Endothelial cell of hepatic sinusoid (primary cell): Measurements from ENCODE around the gene FOXF2.

ENCODE experiments used
- in situ Hi-C: cut with HindIII; loops from 2 replicates; pipeline ENCODE4 v1.10.0; 2017; ENCODE audit warnings: low sequenced_read_pairs

The FOXF2 gene

DNA sequence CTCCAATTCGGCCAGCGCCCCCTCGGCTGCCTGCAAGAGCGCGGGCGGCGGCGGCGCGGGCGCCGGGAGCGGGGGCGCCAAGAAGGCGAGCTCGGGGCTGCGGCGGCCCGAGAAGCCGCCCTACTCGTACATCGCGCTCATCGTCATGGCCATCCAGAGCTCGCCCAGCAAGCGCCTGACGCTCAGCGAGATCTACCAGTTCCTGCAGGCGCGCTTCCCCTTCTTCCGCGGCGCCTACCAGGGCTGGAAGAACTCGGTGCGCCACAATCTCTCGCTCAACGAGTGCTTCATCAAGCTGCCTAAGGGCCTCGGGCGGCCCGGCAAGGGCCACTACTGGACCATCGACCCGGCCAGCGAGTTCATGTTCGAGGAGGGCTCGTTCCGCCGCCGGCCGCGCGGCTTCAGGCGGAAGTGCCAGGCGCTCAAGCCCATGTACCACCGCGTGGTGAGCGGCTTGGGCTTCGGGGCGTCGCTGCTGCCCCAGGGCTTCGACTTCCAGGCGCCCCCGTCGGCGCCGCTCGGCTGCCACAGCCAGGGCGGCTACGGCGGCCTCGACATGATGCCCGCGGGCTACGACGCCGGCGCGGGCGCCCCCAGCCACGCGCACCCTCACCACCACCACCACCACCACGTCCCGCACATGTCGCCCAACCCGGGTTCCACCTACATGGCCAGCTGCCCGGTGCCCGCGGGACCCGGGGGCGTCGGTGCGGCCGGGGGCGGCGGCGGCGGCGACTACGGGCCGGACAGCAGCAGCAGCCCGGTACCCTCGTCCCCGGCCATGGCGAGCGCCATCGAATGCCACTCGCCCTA is 963 bp downstream of the FOXF2 start:
- in situ Hi-C loops, result no loop called here

- in situ Hi-C loops, result no loop called here
These were observed 1.8 kb downstream of the FOXF2 start for GRCh38 chr6:1390946-1391799.

DNA sequence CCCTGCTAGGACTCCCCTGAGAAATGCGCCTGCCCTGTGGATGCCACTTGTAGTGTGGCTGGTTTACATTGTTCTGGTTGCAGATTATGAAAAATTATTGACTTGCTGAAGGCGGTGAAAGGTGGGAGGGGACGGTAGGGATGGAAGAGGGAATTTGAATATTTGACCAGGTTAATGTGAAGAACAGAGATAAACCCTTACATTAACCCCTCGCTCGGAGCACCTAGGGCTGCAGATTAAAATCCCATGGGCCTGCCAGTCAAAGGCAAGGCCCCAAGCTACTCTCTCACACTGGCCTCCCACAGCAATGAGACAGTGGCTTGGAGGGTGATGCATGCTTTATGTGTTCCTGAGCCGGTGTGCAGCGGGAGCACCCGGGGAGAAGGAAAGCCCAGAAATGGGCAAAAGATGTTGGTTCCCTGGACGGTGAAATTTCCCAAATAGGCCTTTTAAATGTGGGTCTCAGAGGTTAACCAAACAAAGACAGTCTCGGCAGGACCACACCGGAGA is 2.5 kb downstream of the FOXF2 start:
- in situ Hi-C loops, result no loop called here

DNA sequence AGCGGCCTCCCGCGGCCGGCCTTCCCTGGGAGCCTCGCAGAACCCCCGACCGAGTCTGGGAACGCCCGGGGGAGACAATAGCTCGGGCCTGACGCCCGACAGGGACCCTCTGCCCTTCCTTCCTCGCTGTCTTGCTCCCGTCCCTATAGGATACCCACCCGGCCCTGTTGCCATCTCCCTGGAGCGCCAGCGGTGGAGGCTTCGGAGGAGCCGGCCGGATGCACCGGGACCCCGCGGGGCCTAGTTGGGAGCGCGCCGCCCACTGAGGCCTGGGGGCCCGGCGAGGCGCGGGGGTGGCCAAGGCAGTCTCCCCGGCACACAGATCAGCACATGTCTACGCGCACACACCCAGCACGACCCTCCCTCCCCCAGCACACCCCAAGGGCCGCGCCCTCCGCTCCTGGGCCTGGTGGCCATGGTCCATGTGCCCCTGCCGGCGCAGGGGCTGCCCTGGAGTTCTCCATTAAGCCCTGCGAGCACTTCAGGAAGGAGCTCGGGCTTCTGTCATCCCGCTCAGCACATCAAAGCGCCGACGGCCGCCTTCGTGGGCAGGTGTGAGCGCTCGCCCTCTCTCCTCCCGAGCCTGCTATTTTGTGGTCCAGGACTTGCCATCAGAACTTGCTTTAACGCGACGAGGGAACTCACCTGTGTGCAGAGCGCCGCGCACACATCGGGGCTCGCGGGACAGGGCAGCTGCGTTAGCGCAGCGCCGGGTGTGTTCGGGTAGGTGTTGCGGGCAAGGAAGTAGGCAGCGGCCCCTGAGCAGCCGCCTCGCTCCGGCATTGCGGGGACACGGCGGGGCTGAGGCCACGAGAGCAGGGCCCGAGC is 3.7 kb downstream of the FOXF2 start:
- in situ Hi-C loops, result no loop called here

DNA sequence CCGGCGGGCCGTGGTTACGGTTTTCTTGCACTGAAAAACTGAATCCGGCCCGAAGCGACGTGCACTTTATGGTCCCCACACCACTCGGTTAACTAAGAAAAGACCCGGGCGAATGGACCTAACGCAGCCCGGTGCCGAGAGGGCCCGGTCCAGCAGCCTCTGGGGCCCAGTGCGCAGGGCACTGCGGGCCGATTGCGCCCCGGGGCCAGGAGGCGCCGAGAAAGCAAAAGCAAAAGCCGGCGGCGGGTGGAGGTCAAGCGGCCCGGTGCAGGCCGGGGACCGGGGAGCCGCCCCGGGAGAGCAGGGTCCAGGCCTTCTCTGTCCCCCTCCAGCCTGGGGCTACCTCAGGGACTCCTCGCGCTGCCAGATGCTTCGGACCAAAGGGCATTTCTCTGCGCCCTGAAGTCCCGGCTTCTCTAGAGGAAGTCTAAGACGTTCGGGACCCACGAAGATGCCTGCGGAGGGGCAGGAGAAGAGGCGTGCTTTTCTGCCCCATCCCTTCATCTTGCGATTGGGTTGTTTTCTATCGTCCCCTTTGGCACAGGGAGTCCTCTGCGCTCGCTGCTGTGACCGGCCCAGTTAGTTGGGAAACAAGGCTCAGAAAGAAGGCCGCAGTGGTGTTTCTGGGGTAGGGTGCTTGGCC is 4.4 kb downstream of the FOXF2 start:
- in situ Hi-C loops, result no loop called here

DNA sequence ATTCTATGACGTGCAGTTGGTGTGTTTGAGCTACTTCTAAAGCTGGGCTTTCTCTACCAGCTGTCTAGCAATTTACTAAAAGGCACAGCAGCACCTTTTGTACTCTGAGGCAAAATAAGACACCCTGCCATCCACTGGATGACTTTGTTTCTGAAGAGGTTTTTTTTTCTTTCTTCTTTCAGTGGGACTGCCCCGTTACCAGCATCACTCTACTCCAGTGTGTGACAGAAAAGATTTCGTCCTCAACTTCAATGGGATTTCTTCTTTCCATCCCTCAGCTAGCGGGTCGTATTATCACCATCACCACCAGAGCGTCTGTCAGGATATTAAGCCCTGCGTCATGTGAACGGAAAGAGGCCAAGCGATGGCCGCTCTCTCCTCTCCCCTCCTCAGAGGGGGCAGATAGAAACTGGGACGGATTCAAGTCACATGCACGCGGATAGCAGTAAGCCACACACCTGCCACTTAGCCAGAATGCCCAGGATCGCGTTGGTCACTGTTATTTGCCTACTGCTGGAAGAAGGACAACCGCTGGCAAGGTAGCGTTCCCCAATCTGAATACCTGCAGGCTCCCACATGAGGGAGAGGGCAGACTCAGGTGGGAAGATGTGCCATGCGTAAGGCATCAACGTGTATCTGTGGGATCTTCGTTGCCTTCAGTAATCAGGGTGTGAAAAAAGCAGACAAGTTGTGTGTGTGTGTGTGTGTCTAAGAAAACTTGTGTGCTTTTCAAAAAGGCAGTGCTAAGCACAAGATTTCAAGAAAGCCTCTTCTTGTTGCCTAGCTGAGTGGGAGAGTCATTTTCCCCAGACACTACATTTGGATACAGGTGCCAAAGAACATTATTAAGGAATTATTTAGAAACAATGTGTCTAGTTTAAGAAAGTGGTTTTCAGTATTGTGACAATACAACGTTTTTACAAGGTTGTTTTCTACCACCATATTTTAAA is 5.4 kb downstream of the FOXF2 start:
- in situ Hi-C loops, result no loop called here

DNA sequence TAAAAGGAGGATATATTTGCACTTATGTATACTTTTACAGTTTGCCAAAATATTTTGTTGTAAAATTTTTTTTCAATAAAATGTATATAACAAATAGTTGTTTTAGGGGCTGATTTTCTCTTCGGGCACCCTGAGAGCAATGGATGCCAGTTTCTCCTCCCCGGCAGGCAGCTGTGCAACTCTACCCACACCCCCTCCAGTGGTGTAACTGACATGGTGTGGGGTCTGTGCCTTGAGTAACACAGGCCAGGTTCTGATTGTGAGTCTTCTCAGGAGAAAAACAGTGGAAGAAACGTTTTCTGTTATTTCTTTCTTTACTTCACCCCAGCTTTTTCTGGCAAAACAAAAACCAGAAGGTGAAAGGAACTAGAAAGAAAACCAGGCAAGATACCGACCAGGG is 6.1 kb downstream of the FOXF2 start:
- in situ Hi-C loops, result no loop called here

DNA sequence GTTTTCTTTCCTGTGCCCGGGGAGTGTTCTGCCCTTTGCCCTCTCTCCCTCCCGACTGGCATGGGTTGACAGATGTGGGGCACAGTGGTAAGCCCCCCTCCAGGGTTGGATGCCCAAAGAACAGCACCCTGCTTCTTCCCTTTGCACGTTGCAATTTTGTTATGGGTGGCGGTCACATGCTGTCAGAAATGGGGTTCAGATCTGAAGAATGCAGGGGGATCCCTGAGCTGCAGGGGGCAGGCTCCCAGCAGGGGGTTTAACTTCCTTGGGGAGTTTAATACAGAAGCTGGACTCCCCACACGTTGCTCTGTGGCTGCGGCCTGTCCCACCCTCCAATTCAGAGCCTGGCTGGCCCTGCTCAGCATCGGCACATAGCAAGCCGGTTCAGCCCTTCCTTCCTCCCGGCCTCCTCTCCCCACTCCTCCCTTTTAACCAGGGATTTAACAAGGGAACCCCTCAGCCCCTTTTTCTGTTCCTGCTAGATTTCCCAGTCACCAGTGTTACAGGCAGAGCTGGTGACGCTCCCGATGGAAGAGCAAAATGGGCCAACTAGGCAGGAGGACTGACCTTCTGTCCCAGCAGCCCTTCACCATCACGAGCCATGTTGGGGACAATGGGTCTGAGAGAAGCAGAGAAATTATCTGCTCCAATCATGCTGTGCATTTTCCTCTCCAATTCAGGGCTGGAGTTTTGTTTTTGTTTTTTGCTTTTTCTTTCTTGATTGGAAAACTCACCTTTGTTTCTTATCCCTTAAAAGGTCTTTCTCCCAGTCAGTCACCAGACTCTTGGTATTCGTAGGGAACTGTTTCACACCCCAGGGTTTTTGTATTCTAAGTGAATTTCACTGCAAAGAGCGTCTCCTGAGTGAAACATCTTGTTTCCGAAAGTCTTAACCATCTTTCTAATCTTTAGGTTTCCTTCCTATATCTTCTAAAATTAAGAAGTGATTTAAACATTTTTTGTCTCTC is 6.8 kb downstream of the FOXF2 start:
- in situ Hi-C loops, result no loop called here

DNA sequence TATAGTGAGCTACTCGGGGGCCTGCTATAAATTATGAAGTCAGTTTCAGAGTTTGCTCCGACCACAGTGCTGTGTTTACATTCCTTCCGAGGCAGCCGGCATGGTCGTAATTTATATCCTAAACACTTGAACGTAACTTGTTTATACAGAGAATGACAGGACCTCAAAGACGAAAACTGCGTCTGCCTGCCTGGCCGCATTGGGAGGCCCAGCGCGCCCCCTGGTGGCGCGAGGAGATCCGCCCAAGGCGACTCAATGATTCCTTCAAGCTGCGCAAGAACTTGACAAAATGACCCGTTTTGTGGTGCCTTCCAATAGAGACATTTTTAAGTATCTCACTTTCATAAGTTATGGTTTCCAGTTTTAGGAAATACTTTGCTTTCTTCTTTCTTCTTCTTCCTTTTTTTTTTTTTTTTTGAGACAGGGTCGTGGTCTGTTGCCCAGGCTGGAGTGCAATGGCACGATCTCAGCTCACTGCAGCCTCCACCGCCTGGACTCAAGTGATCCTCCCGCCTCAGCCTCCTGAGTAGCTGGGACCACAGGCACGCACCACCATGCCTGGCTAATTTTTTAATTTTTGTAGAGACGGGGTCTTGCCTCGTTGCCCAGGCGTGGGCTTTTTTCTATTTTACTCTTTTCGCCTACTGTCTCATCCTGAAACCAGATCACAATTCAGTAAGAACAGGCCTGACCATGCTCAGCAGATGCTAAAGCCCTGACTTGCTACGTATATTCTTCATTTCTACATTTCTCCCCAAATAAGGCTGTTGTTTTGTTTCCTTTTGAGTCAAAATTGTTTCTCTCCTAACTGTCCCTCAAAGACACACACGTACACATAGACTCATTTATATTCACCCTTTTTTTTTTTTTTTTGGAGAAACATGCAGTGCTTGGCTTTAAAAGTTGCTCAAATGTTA is 7.8 kb downstream of the FOXF2 start:
- in situ Hi-C loops, result no loop called here

DNA sequence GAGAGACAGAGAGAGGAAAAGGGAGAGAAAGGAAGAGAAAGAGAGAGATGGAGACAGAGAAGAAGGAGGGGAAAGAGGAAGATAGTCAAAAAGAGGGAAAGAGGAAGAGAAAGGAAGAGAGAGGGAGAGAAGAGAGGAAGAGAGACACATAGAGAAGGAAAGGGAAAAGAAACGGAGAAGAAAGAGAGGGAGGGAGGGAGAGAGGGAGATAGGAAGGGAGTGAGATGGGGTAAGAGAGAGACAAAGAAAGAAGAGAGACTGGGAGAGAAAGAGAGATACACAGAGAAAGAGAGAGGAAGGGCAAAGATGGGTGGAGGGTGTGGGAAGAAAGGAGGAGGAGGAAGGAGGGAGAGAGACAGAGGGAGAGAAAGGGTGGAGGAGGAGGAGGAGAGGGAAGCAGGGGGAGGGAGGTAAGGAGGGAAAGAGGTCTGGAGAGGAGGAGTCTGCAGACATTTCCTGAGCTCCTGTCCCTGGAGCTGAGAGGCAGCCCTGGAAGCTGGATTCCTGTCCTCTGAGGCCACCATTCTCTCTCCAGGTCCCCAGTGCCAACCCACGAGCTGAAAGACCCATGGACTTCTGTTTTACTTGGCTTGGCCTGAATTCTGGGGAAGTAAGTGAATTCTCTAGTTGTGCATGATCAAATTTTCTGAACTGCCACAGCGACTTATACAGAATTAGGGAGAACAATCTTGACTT is 9.9 kb downstream of the FOXF2 start:
- in situ Hi-C loops, result no loop called here

DNA sequence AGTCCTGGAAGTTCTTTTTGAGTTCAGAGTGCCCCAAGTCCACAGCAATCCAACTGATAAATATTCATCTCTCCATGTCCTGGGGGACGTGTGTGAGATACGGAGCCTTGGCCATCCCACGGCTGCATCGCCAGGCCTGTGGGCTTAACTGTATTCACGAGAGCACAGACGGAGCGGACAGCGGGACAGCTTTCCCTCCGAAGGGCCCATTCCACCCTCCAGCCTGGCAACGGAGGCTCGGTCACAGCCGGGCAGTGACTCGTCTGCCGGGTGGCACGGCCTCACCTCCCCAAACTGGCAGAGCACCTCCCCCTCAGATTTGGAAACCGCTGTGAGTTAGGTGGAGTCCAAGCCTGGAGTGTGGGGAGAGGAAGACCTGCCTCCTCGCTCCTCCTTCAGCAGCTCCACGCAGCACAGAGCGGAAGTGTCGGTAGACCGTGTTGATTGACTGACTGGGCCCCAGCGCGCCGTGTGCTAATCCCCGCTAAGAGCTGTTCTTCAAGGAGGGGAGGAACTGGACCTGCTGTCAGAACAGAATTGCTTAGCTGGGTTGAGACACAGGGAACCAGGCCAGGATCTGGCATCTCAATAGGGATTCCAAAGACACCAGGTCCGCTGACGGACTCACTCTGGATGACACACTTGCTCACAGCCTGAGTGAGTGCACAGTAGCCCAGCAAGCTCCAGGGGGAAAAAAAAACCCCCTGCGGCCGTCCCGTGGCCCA is 10.9 kb downstream of the FOXF2 start:
- in situ Hi-C loops, result no loop called here

DNA sequence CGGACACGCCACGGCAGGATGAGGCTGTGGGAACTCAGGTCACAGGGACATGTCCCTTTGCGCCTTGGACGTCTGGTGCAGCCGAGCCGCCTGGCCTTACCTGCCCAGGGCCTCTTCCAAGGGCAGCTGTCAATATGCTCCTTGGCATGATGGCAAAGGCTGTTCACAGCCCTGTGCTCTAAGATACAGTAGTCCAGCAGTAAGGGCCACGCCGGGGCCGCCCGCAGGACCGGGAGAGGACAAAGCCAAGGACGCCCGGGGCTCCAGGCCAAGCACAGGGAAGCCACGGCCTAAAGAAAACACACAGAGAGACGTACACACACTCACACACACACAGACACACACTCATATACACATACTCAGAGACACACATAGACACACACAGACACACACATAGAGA is 13.0 kb downstream of the FOXF2 start:
- in situ Hi-C loops, result no loop called here

GRCh38 chr6:1402868-1403267 is 13.5 kb downstream of the FOXF2 start:
- in situ Hi-C loops, result no loop called here

DNA sequence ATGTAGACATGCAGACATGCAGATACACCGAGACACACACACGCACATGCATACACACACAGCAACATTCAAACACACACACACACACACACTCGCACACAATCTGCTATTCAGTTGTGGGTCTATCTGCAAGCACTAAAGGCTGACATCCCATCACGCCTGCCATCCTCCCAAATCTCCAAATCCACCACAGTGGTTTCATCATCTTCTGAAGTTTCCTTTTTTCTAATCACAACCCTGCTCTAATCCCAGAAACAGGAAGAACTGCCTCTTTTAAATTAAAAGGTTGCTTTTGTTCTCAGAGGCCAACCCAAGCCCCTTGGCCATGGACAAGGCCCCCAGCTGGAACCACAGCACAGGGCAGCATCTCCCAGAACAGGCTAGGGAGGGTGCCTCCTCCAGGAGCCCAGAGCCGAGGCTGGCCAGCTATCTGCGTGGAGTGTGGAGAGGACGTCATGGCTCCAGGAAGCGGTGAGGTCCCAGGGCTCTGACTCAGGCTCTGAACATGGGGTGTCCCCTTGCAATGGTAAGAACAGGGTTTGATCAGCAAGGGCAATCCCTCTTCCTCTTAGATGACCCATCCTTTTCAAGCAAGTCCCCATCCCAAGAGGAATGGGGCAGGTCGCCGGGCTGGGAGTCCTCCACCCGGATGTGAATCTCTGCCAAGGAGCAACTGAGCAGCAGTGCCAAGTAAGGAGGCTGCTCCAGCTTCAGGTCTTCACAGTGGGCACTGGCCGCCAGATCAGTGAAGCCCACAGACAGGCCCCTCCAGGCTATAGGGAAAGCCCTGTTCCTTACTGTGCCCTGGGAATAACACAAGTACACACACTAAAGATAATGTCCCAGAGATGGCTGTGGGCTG is 14.7 kb downstream of the FOXF2 start:
- in situ Hi-C loops, result no loop called here

DNA sequence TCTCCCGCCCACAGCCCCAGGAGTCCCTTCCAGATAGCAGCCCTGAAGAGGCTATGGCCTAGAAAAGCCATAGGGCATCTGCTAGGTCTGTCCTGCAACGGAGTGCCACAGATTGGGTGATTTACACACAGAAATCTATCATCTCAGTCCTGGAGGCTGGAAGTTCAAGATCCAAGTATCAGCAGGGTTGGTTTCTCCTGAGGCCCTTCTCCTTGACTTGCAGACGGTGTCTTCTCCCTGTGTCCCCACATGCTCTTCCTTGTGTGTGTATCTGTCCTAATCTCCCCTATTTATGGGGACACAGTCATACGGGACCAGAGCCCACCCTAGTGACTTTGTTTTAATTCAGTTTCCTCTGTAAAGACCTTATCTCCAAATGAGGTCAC is 15.3 kb downstream of the FOXF2 start:
- in situ Hi-C loops, result no loop called here
